Epithelial cell of alveolus of lung (primary cell): ENCODE measurements around the gene KCNJ15. TPM values are rescaled to one million over a fixed set of nuclear protein-coding genes. Genes with fewer than 3 reads are reported as not detected.

ENCODE experiments used
- total RNA-seq: library from RNA; depleted of rRNA; stranded (reverse); fragments of >200 nt; gene quantifications from 2 replicates; pipeline ENCODE4 v1.2.1, GENCODE V29; 2015

Gene KCNJ15
- 0.88 and 4.9 TPM in 2 replicates for total RNA-seq

GRCh38 chr21:38256599-38257302 lies at the start of gene KCNJ15:
Gene KCNJ15, plus strand, starts transcription at chr21:38256991. Its CDS starts 42,271 bp downstream, at chr21:38299262.

Other genes with a start within 250 kb of the KCNJ15 start
- 0.26 and 0.32 TPM in 2 replicates for gene ERG, start 241.5 kb downstream of the KCNJ15 start, total RNA-seq